Epithelial cell of esophagus (primary cell): Measurements from ENCODE around the gene ZNF488.

ENCODE experiments used
- DNase-seq: peaks from one replicate; pipeline ENCODE4 v3.0.0; 2010; ENCODE audit warnings: low read depth
- H3K4me3 ChIP-seq: 2 replicates; pipeline ENCODE4 v1.5.1; 2011; ENCODE audit warnings: mild to moderate bottlenecking, low read length, control low read depth
- TF ChIP-seq, protein P1 (sequence below): IDR thresholded peaks from 2 replicates; pipeline ENCODE4 v1.5.1; 2011; ENCODE audit warnings: low read depth, mild to moderate bottlenecking, low read length, control low read depth, inconsistent platforms; ENCODE audit not compliant: insufficient read depth; ENCODE audit errors: missing control alignments

The ZNF488 gene

GRCh38 chr10:47413531-47414226 lies 29.6 kb upstream of the ZNF488 start:
- no peak overlapping the region for H3K4me3 ChIP-seq
- DNase-seq: no peak
- TF ChIP-seq, protein P1, sequence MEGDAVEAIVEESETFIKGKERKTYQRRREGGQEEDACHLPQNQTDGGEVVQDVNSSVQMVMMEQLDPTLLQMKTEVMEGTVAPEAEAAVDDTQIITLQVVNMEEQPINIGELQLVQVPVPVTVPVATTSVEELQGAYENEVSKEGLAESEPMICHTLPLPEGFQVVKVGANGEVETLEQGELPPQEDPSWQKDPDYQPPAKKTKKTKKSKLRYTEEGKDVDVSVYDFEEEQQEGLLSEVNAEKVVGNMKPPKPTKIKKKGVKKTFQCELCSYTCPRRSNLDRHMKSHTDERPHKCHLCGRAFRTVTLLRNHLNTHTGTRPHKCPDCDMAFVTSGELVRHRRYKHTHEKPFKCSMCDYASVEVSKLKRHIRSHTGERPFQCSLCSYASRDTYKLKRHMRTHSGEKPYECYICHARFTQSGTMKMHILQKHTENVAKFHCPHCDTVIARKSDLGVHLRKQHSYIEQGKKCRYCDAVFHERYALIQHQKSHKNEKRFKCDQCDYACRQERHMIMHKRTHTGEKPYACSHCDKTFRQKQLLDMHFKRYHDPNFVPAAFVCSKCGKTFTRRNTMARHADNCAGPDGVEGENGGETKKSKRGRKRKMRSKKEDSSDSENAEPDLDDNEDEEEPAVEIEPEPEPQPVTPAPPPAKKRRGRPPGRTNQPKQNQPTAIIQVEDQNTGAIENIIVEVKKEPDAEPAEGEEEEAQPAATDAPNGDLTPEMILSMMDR: no peak

DNA sequence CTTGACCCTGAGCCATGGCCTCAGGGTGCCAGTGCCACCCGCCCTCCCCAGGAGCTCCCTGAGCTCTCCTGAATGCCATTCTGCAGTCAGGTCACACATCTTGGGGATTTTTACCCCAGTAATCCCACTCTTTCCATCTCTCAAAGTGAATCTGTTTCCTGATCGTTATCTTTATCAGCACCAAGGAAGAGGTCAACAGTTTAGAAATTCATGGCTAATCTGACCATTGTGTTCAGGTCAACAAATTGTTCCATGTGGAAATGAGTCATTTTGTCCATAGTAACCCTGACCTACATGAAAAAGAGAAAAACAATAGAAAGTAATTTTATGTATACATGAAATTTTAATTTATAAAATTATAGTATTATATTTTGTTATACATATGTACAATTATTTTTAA lies 28.8 kb upstream of the ZNF488 start:
- TF ChIP-seq, protein P1: no peak
- H3K4me3 ChIP-seq: no peak overlapping the region
- DNase-seq: no peak

- DNase-seq: no peak
- H3K4me3 ChIP-seq: no peak overlapping the region
- TF ChIP-seq, protein P1: no peak
Measured at GRCh38 chr10:47412177-47412730, 28.2 kb upstream of the ZNF488 start.

- no peak overlapping the region for H3K4me3 ChIP-seq
- no peak for DNase-seq
- TF ChIP-seq, protein P1: no peak
Measured at GRCh38 chr10:47410862-47411261, 26.8 kb upstream of the ZNF488 start.

DNA sequence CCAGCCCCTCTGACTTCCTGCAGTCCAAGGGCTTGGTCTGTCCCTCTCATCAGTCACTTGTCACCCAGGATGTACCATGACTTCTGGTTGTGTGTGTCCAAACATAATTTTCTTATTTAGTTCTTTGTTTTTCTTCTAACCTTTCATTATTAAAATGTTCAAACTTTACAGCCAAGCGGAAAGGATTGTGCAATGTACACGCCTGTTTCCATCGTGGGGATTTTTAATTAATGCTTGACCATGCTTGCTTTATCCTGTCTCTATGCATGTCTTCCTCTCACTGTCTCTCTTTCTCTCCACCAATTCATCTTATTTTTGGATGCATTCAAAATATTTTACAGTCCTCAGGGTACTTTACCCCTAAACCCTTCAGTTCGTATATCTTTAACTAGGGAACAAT lies 26.2 kb upstream of the ZNF488 start:
- DNase-seq: no peak
- H3K4me3 ChIP-seq: no peak overlapping the region
- TF ChIP-seq, protein P1: no peak

DNA sequence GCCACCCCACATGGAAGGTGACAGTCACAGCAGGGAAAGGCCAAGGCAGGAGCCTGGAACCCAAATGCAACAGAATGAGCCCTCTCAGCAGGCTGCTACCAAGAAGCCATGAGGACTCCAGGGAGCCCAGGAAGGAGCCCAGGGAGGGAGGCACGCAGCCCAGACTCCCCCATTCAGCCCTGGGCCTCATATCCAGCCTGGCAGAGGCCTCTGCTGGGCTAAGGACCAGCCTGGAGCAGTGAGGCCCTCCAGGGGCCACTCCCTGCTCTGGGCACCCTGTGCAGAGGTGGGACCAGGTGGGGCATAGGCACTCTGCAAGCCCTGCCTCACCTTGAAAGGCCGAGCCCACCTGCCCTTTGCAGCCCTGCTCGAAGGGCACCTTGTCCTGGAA lies 25.8 kb upstream of the ZNF488 start:
- TF ChIP-seq, protein P1: no peak
- DNase-seq: no peak
- H3K4me3 ChIP-seq: no peak overlapping the region
